NCI-H1092 treated with DMSO at 0.1 percent for 48 hours (cell line): ENCODE measurements around the gene RHBDL1.

Experiments
- DNase-seq: peaks from one replicate; lab custom pipeline; 2025; lab: John Stamatoyannopoulos, UW

The RHBDL1 gene

DNA sequence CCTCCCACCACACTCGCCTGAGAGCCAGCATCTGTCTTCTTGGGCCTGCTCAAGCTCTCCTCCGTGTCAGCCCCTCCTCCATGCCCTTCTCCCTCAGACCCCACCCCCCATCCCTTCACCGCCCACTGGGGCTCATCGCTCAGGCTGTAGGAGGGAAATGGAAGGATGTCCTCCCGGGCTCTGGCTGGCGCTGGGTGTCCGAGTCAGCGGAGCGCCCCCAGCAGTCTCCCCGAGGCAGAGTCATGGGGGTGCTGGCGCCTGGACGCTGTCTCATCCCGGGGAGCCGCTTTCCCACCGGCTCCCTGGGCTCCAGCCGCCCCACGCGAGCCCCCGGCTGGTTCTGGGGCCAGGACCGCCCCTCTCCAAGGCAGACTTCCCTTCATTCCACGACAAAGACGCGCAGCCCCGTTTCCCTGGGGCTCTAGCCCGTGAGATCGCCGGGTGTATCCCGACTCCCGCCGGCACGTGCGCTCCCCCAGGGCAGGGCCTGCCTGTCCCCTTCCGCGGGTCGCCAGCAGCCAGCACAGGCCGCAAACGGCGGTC is 45.0 kb downstream of the RHBDL1 start:
- DNase-seq, result peak; percentile 63

DNA sequence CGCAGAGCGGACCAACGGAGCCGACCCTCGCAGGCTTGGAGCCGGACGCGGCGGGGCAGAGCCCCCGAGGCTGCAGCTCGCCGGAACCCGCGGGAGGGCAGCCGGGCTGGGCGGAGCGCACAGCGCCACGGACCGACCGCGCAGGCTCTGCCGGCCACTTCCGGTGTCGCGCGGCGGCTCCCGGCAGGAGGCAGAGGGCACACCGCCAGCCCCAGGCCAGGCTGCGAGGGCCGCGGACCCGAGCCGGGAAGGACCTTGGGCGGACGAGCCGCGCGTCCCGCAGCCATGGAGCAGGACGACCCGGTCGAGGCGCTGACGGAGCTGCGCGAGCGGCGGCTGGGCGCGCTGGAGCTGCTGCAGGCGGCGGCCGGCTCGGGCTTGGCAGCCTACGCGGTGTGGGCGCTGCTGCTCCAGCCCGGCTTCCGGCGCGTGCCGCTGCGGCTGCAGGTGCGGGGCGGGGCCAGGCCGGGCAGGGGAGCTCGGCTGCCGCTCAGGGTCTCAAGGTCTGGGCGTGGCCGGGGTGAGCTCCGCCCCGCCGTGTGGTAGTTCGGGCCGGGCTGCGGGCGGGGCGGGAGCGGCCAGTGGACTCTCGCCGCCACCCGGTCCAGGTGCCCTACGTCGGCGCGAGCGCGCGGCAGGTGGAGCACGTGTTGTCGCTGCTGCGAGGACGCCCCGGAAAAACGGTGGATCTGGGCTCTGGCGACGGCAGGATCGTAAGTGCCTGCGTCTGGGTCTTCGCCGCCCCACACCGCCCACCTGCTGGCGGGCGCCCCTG is 45.7 kb downstream of the RHBDL1 start, which contains the start of gene ANTKMT:
ANTKMT (plus strand) TSS at position 157 of the 775 bp plus-strand sequence; CDS start at position 286, 129 bp downstream.
- DNase-seq, result peak; percentile 84

DNA sequence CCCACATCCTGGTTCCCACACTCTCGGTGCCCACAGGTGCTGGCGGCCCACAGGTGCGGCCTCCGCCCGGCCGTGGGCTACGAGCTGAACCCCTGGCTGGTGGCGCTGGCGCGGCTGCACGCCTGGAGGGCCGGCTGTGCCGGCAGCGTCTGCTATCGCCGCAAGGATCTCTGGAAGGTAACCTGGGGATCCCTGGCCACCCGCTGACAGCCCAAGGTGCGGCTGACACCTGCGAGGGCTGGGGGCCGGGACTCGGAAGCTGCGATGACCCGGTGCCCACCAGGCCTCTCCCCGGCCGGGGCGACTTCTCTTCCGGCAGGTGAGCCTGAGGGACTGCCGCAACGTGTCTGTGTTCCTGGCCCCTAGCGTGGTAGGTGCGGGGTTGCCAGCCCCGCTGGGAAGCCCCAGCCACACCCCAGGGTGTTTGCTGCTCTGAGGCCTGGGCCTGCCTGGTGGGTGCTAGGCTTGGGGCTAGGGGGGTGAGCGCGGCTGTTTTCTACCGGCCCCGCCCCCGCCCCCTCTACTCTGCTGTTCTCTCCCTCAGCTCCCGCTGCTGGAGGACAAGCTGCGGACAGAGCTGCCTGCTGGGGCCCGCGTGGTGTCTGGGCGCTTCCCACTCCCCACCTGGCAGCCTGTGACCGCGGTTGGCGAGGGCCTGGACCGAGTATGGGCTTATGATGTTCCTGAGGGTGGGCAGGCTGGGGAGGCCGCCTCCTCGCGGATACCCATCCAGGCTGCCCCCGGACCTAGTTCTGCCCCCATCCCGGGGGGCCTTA is 46.5 kb downstream of the RHBDL1 start:
- no peak for DNase-seq

DNA sequence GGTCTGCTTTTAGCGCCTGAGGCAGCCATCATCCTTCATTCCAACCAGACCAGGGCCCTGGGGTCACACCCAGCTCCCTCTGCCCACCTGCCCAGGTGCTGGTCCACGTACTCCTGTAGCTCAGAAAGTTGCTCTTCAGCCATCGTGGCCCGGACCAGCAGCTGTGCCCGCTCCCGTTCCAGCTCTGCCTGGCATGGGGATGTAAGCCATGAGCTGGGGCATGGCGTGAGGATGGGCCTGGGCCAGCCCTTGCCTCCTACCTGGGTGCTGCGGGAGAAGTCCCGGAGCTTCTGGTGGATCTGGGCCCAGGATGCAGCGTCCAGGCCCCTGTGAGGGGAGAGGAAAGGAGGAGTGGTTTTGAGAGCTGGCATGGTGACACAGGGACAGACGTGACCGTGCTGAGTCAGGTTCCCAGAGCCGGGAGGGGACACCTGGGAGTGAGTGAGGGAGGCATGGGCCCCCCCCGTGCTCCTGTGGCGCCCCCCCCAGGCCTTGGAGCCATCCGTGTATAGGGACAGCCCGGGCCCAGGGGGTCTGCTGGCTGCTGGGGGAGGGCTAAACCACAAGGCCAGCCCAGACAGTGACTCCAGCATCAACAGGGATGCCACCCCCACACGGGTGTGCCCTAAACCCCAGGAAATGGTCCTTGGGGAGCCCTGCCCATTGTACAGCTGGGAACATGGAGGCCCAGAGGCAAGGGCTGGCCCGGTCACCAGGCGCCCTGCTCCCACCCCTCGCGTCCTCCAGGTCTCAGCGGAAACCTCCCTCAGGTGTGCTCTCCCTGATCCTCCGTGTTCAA is 47.6 kb downstream of the RHBDL1 start:
- no peak for DNase-seq

DNA sequence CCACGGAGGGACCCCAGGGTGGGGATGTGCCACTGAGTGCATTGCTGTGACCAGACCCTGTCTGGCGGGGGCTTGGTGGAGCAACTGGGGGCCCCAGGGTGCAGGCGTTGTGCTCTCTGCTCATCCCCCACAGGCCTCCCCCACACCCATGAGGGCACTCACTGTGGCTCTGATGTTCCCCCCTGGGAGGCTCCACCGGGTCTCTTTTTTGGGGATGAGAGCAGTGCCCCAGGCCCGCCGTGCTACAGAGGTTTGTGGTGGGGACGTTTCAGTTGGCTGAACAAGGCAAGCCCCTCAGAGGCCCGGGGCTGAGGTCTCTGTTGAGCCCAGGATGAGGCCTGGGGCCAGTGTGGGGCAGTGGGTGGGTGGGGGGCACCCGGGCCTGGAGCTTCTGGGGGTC is 48.2 kb downstream of the RHBDL1 start:
- DNase-seq, result no peak

DNA sequence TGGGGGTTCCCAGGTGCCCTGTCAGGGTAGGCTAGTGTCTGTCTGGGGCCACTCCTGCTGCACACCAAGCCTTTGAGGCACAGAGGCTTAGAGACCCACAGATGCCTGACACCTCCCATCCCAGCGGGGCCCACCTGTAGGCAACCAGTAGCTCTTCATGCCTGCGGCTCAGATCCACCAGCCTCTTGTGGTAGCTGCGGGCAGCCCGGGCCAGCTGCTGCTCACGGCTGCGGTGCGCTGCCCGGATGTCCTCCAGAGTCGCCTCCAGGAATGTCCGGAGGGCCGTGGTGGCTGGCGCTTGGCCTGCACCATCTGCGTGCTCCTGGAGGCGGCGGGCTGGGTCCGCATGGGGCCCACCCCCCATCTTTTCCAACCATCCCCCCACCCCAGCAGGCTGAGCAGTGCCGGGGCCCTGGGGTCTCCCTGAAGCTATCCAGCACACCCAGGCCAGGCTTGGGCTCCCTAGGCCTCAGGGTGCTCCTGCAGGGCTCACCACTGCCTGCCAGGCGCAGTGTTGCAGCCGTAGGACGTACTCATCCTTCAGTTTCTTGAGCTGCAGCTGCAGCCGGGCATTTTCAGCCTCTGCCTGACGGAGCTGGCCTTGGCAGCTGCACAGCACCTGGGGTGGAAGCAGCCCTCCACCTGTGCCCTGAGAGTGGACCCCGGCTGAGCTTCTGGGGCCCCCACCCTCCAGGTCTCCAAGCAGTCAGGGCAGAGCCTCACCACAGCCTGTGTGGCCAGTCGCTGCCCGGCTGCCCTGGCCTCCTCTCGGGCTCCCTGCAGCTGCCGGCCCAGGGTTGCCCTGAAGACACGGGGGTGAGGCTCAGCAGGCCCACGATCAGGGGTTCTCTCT is 48.9 kb downstream of the RHBDL1 start:
- DNase-seq, result no peak

DNA sequence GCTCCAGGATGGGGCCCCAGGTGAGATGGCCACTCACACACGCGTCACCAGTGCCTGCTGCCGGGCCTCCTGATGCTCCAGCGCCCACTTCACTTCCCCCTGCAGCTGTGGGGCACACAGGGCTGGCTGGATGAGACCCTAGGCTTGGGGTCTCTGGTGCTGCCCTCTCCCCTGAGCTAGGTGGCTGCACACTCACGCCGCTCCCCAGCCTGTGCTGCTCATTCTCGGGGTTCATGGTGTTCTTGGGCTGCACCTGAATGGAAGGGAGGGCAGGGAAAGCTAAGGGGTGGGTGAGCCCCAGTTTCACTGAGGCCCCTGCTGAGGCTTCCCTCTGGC is 49.5 kb downstream of the RHBDL1 start:
- no peak for DNase-seq

DNA sequence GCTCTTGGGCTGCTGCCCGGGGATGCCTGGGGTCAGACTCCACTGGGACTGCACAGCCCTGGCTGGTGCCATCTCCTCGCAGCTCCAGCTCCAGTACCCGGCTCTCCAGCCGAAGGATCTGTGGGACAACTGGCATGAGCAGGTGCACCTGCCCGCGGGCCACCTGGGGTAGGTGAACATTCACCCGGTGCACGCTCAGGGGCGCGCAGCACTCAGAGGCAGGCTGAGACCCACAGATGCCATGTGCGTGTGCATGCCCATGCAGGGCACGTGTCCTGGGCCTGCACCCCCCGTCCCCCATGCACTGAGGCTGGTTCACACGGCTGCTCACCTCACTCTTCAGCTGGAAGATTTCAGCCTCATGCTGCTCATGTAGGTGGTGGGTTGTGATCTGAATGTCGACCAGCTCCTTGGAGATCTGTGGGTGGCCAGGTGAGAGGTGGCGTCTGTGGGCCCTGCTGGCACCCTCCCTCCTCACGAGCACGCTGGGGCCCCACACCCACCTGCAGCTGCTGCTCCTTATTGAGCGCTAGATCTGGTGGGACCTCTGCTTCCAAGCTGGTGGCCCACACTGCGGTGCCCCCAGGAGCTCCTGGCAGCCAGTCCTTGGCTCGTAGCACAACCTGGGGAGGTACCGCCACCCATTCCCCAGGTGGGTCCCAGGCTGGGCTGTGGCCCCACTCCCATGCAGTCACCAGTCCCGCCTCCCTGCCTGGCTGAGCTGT is 50.2 kb downstream of the RHBDL1 start:
- DNase-seq, result no peak

DNA sequence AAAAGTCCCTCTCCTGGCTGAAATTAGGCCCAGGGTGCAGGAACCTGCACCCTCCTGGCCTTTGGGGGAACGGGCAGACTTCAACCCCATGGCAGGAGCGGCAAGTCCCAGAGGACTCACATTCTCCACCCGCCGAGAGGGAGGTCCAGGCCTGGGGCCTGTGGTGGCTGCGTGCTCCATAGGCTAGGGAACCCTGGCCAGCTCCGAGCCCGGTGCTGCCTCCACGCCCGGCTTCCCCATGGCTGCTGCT is 50.6 kb downstream of the RHBDL1 start:
- DNase-seq, result no peak

DNA sequence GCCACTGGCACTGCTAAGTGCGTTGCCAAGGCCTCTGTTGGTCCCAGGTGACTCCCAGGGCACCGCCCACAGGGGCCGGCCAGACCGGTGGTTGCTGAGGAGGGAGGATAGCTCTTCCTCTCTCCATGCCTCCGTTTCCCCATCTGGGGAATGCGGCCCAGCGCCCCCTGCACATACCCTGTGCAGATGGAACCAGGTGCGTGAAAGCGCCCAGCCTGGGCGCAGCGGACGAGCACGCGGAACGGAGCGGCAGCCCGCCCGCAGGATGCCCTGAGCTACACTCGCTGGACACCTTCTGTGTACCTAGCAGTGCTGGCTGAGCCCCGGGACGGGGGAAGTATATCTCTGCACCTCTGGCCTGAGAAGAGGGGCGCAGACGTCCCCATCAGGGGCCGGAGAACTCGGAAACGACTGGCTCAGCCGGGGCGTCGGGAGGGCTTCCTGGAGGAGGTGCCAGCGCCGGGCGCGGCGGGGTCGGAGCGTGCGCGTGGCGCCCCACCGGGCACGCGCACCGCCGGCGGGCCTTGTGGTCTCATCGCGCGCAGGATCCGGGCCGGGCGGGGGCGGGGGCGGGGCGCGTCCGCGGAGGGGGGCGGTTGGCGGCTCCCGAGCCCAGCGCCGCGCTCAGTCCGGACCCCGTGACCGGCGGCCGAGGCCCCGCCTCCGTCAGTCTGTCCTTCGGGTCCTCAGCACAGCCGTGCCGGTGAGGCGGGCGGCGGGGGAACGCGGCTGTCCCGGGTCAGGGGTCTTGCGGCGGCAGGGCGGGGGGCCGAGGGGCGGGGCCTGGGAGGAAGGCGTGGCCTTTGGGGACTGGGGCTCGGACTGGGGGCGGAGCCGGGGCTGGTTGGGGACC is 51.2 kb downstream of the RHBDL1 start, which contains the start of the genes CCDC78 and HAGHL:
CCDC78 (minus strand) TSS at position 6 of the 853 bp plus-strand sequence. CDS start 76 bp downstream, outside the sequence.
HAGHL (plus strand) TSS at position 669 of the 853 bp plus-strand sequence. CDS start 404 bp downstream, outside the sequence.
- DNase-seq, result no peak

DNA sequence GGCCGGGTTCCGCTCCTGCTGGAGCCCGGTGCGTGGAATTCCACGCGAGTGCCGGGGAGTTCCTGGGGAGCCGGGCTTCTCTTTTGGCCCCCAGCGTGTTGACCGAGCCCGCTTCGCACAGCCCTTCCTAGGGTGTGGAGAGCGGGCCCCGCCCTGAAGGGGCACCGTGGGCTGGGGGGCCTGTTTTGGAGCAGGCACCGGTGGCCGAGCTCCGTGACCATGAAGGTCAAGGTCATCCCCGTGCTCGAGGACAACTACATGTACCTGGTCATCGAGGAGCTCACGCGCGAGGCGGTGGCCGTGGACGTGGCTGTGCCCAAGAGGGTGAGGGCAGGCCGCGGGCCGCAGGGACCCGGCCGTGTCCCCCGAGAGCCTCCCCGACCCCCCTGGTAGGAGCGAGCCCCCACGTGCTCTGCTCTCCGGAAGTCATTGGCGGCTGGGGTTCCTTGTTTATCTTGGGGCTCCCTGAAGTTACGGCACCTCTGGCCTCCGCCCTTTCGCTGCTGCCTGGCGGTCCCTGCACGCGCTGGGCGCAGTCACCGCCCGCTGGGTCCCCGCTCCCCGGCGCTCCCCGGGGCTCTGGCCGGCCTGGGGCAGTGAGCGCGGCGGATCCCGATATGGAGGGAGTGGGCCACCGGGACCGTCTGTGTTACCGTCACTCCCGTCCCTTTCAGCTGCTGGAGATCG is 52.0 kb downstream of the RHBDL1 start:
- DNase-seq, result no peak
